ENCODE data around the gene SERPINC1. TPM values are rescaled to one million over a fixed set of nuclear protein-coding genes. Genes with fewer than 3 reads are reported as not detected.
A peak's percentile ranks its signal among the peaks of the same experiment; 100 is the strongest.
"Not testable (repeated sequence)": the region's sequence is repeated elsewhere in the genome, so short reads cannot be mapped to it uniquely, and the experiment has no call there.

Gene SERPINC1
- total RNA-seq = under 1 TPM in 1 of 2 donors, not detected in 1; 0.30 TPM

DNA sequence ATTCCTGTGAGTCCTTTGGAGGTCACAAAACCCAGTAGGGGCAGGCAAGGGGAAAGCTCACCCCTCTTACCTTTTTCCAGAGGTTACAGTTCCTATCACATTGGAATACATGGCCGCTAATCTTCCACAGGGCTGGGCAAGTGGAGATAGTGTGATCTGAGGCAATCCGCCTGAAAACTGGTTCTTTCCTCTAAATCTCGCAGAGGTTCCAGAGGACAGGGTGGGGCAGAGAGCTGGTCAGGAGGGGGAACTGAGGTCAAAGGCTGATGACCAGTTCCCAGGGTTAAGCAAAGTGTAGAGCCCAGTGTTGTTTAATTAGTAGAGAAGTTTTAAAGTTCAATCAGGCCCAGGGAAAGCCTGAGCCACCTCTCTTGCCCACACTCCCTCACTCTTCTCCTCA, at the start of gene SERPINC1:
Gene SERPINC1 (minus strand): TSS at position 179 of the 400 bp plus-strand sequence. CDS start 68 bp downstream, at position 111.
- no peak for ATAC-seq (replicated peaks in 1 of 2)
- Mint-ChIP-seq H3K36me3 (ENCODE audit: insufficient read depth in 2 of 2) (no peaks in the 10 kb centered on the region), H3K9me3 (no peaks in the 10 kb centered on the region), H3K4me3 (no peak within 1 kb of the TSS), H3K27ac (no peak within 1 kb of the TSS), H3K27me3 (ENCODE audit: low read depth) (no peaks in the 10 kb centered on the region), H3K4me1 (ENCODE audit: low read depth) (no peaks in the 10 kb centered on the region)
- no peak for DNase-seq

DNA sequence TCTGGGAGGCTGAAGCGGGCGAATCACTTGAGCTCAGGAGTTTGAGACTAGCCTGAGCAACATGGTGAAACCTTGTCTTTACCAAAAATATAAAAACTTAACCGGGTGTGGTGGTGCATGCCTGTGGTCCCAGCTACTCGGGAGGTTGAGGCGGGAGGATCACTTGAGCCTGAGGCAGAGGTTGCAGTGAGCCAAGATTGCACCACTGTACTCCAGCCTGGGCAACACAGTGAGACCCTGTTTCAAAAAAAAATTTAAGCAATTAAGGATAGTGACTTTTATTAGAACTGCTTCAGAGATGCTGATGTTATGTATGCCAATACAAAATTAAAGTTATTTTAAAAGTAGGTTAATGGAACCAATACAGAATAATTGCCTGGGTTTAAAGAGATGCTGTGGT, 48.8 kb upstream of the SERPINC1 start:
- not testable (repeated sequence) for DNase-seq; H3K27ac Mint-ChIP-seq; H3K27me3 Mint-ChIP-seq (ENCODE audit: low read depth); H3K9me3 Mint-ChIP-seq; H3K4me3 Mint-ChIP-seq; H3K4me1 Mint-ChIP-seq (ENCODE audit: low read depth); ATAC-seq (replicated peaks in 1 of 2)
- H3K36me3 Mint-ChIP-seq (ENCODE audit: insufficient read depth in 2 of 2) = peaks cover 3 to 20% of the 10 kb centered on the region in 2 donors

DNA sequence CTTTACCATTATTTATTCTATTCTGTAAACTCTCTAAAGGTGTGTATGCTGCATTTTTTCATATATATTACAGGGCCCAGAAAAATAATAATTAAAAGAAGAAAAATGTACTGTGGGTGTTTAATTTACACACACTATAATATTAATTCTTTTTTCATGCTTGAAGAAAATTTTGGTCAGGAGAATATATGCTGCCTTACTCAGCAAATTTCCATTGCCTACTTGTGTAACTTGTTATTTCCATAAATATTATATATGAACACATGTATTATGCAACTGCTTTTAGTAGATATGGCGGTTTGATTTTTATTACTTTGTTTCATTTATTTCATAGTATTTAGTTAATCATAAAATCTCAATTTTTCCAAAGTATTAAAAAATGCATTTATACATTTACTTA, 46.4 kb upstream of the SERPINC1 start:
- no peaks in the 10 kb centered on the region for H3K9me3 Mint-ChIP-seq
- peak overlapping the region; percentile 82 for H3K27ac Mint-ChIP-seq
- no peaks in the 10 kb centered on the region for H3K27me3 Mint-ChIP-seq (ENCODE audit: low read depth)
- peaks cover 8 to 27% of the 10 kb centered on the region in 2 donors for H3K36me3 Mint-ChIP-seq (ENCODE audit: insufficient read depth in 2 of 2)
- DNase-seq = no peak
- no peak for ATAC-seq (replicated peaks in 1 of 2)
- H3K4me3 Mint-ChIP-seq = no peak overlapping the region
- H3K4me1 Mint-ChIP-seq (ENCODE audit: low read depth) = no peaks in the 10 kb centered on the region

DNA sequence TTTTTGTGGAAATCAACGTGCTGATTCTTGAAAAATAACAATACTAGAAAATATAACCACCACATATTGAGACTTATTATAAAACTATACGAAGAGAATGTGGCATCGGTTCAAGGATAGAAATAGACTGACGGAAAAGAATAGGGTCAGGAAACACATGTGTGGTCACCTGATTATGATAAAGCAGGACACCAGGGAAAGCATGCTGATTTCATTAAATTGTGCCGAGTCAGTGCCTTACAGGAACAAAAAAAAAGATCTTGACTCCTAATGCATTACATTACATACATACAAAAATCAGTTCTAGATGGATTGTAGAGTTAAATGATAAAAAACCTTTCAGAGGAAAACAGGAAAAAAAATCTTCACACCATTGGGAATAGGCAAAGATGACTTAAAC, 43.5 kb upstream of the SERPINC1 start:
- peaks cover 8 to 29% of the 10 kb centered on the region in 2 donors for H3K36me3 Mint-ChIP-seq (ENCODE audit: insufficient read depth in 2 of 2)
- ATAC-seq (replicated peaks in 1 of 2) (no peak), DNase-seq (no peak)
- H3K4me1 Mint-ChIP-seq (ENCODE audit: low read depth) = no peaks in the 10 kb centered on the region
- no peaks in the 10 kb centered on the region for H3K9me3 Mint-ChIP-seq
- peak overlapping the region; percentile 79 for H3K27ac Mint-ChIP-seq
- no peaks in the 10 kb centered on the region for H3K27me3 Mint-ChIP-seq (ENCODE audit: low read depth)
- H3K4me3 Mint-ChIP-seq = no peak overlapping the region

DNA sequence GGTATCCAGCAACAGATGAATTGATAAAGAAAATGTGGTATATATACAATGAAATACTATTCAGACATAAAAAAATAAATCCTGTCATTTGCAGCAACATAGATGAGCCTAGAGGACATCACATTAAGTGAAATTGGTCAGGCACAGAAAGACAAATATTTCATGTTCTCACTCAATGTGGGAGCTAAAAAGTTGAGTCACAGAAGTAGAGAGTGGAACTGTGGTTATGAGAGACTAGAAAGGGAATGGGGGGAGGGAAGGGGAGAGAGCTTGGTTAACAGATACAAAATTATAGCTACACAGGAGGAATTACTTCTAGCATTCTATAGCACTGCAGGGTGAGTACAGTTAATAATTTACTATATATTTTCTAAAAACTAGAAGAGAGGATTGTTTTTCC, 37.1 kb upstream of the SERPINC1 start:
- H3K4me1 Mint-ChIP-seq (ENCODE audit: low read depth) = peaks cover 27% of the 10 kb centered on the region
- DNase-seq = no peak
- H3K4me3 Mint-ChIP-seq = no peak overlapping the region
- peaks cover 6 to 12% of the 10 kb centered on the region in 2 donors for H3K36me3 Mint-ChIP-seq (ENCODE audit: insufficient read depth in 2 of 2)
- H3K27ac Mint-ChIP-seq = no peak overlapping the region
- H3K27me3 Mint-ChIP-seq (ENCODE audit: low read depth) = no peaks in the 10 kb centered on the region
- ATAC-seq (replicated peaks in 1 of 2) = peak; percentile 58 to 60
- no peaks in the 10 kb centered on the region for H3K9me3 Mint-ChIP-seq

DNA sequence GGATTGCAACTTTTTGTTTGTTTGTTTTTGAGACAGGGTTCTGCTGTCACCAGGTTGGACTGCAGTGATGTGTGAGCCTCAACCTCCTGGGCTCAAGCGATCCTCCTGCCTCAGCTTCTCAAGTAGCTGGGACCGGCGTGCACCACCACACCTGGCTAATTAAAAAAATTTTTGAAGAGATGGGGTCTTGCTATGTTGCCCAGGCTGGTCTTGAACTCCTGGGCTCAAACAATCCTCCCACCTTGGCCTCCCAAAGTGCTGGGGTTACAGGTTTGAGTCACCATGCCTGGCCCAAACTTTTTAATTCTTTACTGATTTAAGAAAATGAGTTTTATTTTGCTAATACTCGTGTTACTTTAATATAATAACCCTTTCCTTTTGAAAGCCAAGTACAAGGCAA, 31.5 kb upstream of the SERPINC1 start:
- H3K4me1 Mint-ChIP-seq (ENCODE audit: low read depth) = peaks cover 17% of the 10 kb centered on the region
- no peak for DNase-seq
- no peak overlapping the region for H3K27ac Mint-ChIP-seq
- no peak overlapping the region for H3K4me3 Mint-ChIP-seq
- no peaks in the 10 kb centered on the region for H3K27me3 Mint-ChIP-seq (ENCODE audit: low read depth)
- no peaks in the 10 kb centered on the region for H3K9me3 Mint-ChIP-seq
- peaks cover 1 to 6% of the 10 kb centered on the region in 2 donors for H3K36me3 Mint-ChIP-seq (ENCODE audit: insufficient read depth in 2 of 2)
- ATAC-seq (replicated peaks in 1 of 2) = no peak

DNA sequence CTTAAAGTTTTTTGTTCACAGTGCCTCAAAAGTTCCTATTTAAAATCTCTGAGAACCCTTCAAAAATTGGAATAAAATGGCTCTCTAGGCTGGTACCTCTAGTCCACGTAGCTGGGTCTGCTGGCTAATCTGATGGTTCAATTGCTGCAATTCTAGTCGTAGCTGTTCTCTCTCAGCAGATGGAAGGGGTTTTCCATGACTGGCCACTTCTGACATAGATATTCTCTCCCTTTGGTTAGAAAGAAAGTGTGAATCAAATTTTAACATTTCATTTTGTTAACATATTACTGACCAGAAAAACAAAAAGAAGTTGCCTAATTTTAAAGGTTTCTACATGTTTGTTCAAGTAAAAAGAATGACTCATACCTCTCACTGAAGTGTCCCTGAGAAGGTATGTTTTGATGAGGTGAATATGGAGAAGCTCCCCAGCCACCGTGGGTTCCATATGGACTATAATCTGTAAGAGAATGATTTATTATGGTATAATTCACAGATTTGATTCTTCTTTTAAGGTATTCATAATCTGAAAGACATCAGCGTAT, 29.3 kb upstream of the SERPINC1 start:
- DNase-seq (no peak), ATAC-seq (replicated peaks in 1 of 2) (peak; percentile 25 to 42)
- Mint-ChIP-seq H3K27ac (peak overlapping the region; percentile 63), H3K36me3 (ENCODE audit: insufficient read depth in 2 of 2) (peaks cover 0 to 9% of the 10 kb centered on the region in 2 donors), H3K4me1 (ENCODE audit: low read depth) (no peaks in the 10 kb centered on the region), H3K9me3 (no peaks in the 10 kb centered on the region), H3K27me3 (ENCODE audit: low read depth) (no peaks in the 10 kb centered on the region), H3K4me3 (no peak overlapping the region)

DNA sequence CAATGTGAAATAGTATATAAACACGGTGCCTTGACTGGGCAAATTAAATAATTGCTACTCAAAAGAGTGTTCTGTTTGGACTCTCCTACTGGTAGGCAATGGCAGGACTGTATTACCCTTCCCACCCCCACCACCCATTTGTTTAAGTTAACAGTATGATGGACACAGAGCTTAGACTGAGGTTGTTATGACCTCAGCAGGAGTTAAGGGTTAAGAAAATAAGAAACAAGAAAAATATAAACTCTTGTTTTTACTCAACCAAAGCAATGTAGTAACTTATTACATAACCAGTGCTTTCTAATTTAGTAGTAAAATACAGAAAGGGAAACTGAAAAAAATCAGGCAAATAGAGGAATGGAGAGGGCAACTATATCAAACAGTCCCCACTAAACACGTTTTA, 19.9 kb upstream of the SERPINC1 start:
- no peak for ATAC-seq (replicated peaks in 1 of 2)
- H3K27ac Mint-ChIP-seq = no peak overlapping the region
- H3K4me3 Mint-ChIP-seq = no peak overlapping the region

DNA sequence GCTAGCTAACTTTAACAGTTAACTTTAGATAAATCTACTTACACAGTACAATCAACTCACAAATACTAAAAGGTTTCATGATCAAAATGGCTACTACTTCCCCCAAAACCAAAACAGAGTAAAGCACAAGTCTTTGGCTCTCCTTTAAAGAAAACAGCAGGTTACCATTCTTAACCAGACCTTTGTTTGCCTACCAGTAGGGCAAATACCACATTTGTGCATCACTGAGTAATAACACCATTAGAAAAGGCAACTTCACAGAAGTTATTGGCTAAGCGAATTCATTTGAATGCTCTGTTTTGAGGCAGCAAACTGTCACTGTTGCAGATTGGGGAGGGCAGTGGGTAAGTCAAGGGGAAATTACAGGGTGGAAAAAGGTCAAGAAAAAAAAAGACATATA, 17.3 kb upstream of the SERPINC1 start:
- peaks cover 1 to 12% of the 10 kb centered on the region in 2 donors for H3K36me3 Mint-ChIP-seq (ENCODE audit: insufficient read depth in 2 of 2)
- DNase-seq (no peak), ATAC-seq (replicated peaks in 1 of 2) (peak in 1 of 2 donors; percentile 49)
- peak overlapping the region; percentile 75 for H3K27ac Mint-ChIP-seq
- H3K27me3 Mint-ChIP-seq (ENCODE audit: low read depth) = no peaks in the 10 kb centered on the region
- no peak overlapping the region for H3K4me3 Mint-ChIP-seq
- peaks cover 11% of the 10 kb centered on the region for H3K4me1 Mint-ChIP-seq (ENCODE audit: low read depth)
- no peaks in the 10 kb centered on the region for H3K9me3 Mint-ChIP-seq

More for the DNA sequence above, 19.9 kb upstream of the SERPINC1 start:
- Mint-ChIP-seq H3K36me3 (ENCODE audit: insufficient read depth in 2 of 2) (peaks cover 5 to 21% of the 10 kb centered on the region in 2 donors), H3K9me3 (no peaks in the 10 kb centered on the region), H3K4me1 (ENCODE audit: low read depth) (peaks cover 11% of the 10 kb centered on the region), H3K27me3 (ENCODE audit: low read depth) (no peaks in the 10 kb centered on the region)
- no peak for DNase-seq

DNA sequence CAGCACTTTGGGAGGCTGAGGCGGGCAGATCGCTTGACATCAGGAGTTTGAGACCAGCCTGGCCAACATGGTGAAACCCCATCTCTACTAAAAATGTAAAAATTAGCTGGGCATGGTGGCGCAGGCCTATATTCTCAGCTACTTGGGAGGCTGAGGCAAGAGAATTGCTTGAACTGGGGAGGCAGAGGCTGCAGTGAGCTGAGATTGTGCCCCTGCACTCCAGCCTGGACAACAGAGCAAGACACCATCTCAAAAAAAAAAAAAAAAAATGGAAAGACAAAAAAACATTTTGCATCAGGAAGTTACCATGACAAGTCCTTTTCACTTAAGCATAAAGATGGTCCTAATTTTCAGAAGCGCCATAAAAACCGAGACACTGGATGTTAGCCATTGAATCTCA, 13.4 kb upstream of the SERPINC1 start:
- H3K4me3 Mint-ChIP-seq = not testable (repeated sequence)

DNA sequence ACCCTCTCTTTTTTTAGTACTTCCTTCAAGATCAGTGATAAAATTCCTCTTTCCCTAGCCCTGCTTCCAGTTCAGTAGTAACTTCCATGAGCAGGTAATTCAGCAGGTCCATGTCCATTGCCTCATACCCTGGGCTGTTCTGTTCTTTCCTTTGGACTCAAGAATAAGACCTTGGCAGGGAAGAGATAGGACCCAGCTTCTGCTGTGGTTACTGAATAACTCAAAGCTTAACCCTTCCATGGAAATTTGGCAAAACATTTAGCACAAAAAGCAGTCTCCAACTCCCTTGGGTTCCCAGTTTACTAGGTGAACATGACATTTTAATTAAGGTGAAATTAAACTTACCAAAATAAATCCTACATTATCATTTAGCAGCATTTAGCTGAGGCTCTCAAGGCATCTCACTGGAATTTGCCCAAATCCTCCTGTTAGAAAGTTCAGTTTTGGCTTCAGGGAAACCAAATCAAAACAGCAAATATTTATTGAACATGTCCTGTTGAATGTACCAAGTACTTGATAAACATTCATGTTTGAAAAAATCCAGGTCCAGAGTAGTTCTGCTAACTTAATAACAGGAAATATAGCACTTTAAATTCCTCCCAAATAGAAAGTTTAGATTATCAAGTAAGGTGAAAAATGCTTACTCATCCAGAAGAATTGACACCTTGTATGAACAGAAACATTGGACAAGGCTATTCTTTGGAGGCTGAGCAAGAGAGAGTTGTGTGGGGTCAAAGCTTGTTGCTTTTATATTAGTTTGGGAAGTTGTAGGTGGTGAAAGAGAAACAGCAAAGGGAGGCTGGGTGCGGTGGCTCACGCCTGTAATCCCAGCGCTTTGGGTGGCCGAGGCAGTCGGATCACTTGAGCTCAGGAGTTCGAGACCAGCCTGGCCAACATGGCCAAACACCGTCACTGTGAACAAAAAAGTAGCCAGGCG, 8.4 kb upstream of the SERPINC1 start:
- ATAC-seq (replicated peaks in 1 of 2) = no peak
- Mint-ChIP-seq H3K36me3 (ENCODE audit: insufficient read depth in 2 of 2) (no peaks in the 10 kb centered on the region), H3K4me1 (ENCODE audit: low read depth) (no peaks in the 10 kb centered on the region), H3K4me3 (no peak overlapping the region), H3K27ac (no peak overlapping the region), H3K27me3 (ENCODE audit: low read depth) (no peaks in the 10 kb centered on the region), H3K9me3 (no peaks in the 10 kb centered on the region)
- no peak for DNase-seq

More for the DNA sequence above, 13.4 kb upstream of the SERPINC1 start:
- ATAC-seq (replicated peaks in 1 of 2); DNase-seq; H3K9me3 Mint-ChIP-seq; H3K36me3 Mint-ChIP-seq (ENCODE audit: insufficient read depth in 2 of 2); H3K27ac Mint-ChIP-seq; H3K27me3 Mint-ChIP-seq (ENCODE audit: low read depth): not testable (repeated sequence)
- peaks cover 11% of the 10 kb centered on the region for H3K4me1 Mint-ChIP-seq (ENCODE audit: low read depth)

DNA sequence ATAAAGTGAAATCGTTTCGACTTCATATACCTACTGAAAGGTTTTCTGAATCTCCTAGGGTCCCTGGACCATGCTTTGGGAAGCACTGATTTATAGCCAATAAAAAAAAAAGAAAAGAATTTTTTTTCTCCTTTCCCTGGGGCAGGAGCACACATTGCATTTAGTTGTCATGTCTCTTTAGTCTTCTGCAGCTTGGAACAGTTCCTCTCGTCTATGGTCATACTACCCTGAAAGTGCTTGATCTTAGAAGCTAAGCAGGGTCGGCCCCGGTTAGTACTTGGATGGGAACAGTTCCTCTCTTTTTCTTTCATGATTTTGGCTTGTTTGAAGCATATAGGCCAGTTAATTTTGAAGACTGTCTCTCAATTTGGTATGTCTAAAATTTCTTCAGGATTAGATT, 3.7 kb upstream of the SERPINC1 start:
- peak overlapping the region; percentile 60 for H3K27ac Mint-ChIP-seq
- no peaks in the 10 kb centered on the region for H3K27me3 Mint-ChIP-seq (ENCODE audit: low read depth)
- H3K4me1 Mint-ChIP-seq (ENCODE audit: low read depth) = no peaks in the 10 kb centered on the region
- H3K9me3 Mint-ChIP-seq = no peaks in the 10 kb centered on the region
- DNase-seq (no peak), ATAC-seq (replicated peaks in 1 of 2) (no peak)
- H3K4me3 Mint-ChIP-seq = no peak overlapping the region
- no peaks in the 10 kb centered on the region for H3K36me3 Mint-ChIP-seq (ENCODE audit: insufficient read depth in 2 of 2)

DNA sequence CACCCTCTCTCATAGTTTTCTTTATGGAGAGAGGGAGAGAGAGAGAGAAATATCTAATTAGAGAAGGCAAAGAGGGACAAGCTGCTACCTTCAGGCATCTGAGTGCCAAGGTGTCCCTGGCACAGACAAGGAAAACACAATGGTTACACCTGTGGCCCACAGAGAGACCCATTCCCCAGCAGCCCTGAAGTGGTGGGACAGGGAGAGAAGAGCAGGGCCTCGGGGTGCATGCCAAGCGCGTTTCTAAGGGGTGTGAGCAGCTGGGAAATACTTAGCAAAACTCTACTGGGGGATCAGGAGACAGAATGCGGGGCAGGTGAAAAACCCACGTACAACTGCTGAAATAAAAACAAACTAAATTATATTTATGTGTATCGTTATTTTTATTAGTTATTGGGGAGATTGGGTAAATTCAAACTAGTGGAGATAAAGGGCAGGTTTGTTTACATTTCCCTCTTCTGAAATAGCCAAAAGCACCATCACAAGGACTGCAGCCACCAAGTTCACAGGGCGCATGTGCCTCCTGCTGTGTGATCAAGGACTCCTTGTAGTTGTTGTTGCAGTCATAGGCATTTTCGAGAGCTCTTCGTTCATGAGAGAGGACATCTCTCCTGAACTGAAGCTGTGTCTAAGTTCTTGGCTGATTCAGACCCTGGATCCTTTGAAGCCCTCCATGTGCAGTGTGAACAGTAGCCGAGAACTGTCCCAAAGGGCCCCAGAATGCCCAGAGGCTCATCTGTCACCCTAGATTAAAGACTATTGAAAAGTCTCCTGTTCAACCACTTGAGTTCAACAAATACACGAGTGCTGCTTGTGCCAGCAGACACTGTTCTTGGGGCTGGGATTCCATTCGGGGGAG, 737 bp upstream of the SERPINC1 start:
- Mint-ChIP-seq H3K4me3 (no peak overlapping the region), H3K4me1 (ENCODE audit: low read depth) (no peaks in the 10 kb centered on the region), H3K27me3 (ENCODE audit: low read depth) (no peaks in the 10 kb centered on the region), H3K36me3 (ENCODE audit: insufficient read depth in 2 of 2) (no peaks in the 10 kb centered on the region), H3K27ac (no peak overlapping the region), H3K9me3 (no peaks in the 10 kb centered on the region)
- ATAC-seq (replicated peaks in 1 of 2) (no peak), DNase-seq (no peak)

Measured in activated T-cell treated with anti-CD3 and anti-CD28 coated beads, Interleukin-2, amount 50 U/mL, for 72 hours (primary cell).